ENCODE results near the gene L3MBTL1.

L3MBTL1 gene

DNA sequence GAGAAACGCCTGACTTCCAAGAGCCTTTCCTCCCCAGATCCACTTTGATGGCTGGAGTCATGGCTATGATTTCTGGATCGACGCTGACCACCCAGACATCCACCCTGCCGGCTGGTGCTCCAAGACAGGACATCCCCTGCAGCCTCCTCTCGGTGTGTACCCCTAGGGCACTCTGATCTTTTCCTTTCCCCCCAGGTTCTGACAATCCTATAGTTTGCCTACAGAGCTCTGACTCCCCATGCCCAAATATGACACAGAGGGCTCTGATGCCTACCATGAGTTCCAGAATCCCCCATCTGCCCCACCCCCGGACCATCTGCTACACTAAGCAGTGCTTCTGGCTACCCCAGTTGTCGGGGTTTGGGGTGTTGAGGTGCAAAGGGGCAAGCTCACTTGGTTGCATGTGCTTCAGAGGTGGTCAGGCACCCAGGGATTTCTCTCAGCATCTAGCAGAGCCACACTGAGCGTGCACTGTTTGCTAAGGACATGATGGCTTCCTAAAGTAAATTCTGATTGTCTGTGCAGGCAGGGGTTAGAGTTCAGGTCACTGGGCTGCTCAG is 27.4 kb downstream of the L3MBTL1 start:
- Mint-ChIP-seq H3K4me3 (no peak overlapping the region), H3K9me3 (no peaks in the 10 kb centered on the region), H3K36me3 (no peaks in the 10 kb centered on the region), H3K27me3 (peaks cover 3% of the 10 kb centered on the region), H3K27ac (no peak overlapping the region), H3K4me1 (no peaks in the 10 kb centered on the region)
- CTCF ChIA-PET: interaction anchor here (0.8 kb wide), 1 partner anchor 182 kb away, joined by 3 read pairs; no protein-coding TSS in a partner anchor
- DNase-seq: no peak

DNA sequence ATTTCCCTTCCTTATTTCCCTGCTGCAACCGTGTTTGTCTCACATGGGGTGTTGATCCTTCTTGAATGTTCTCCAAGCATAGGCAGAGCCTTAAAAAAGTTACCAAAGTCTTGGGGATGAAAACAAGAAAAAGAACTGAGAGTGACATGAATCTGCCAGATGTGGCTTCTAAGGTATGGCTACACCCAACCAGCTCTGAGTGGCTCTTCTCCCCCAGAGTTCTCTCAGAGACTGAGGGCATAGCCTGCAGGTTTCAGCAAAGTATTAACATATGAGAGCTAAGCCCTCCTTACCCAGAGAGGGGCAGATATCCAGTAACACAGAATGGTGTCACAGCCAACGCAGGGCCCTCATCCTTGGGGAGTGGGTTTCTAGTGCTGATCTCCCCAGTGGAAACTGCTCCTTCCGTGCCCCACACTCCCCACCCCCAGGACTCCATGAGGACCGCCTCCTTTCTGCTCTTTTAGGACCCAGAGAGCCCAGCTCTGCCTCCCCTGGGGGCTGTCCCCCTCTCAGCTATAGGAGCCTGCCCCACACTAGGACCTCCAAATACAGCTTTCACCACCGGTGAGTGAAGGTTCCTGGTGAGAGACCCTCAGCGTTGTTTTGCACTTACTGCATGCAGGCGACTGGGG is 28.0 kb downstream of the L3MBTL1 start:
- peaks cover 3% of the 10 kb centered on the region for H3K27me3 Mint-ChIP-seq
- H3K36me3 Mint-ChIP-seq: no peaks in the 10 kb centered on the region
- H3K27ac Mint-ChIP-seq: no peak overlapping the region
- no peaks in the 10 kb centered on the region for H3K4me1 Mint-ChIP-seq
- no peak overlapping the region for H3K4me3 Mint-ChIP-seq
- H3K9me3 Mint-ChIP-seq: no peaks in the 10 kb centered on the region
- CTCF ChIA-PET: interaction anchor here (1.5 kb wide), 1 partner anchor 47 kb away, joined by 3 read pairs; no protein-coding TSS in a partner anchor
- no peak for DNase-seq

DNA sequence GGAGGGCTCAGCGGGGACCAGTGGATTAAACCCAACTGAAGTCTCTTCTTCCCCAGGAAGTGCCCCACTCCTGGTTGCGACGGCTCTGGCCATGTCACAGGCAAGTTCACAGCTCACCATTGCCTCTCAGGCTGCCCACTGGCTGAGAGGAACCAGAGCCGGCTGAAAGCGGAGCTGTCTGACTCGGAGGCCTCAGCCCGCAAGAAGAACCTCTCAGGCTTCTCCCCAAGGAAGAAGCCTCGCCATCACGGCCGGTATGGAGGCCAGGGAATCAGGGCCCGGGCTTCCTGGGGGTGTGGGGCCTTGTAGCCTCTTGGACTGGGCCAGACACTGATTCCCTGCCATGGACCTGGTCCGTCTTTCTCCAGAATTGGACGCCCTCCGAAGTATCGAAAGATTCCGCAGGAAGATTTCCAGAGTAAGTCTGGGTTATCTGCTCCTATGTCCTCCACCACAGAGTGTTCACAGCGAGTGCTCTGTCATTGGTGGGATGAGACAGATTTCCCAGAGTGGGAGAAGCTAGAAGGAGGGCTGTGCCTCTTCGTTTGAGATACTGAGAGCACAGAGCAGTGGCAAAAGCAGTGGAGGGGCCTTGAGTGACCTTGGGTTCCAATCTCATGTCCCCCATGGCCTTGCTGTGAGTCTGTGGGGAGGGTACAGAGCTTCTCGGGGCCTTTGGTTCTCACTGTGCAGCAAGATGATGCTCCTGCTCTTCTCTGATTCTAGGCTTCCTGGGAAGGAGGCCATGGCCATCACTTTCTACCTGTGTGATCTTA is 28.7 kb downstream of the L3MBTL1 start:
- peaks cover 3% of the 10 kb centered on the region for H3K27me3 Mint-ChIP-seq
- no peaks in the 10 kb centered on the region for H3K4me1 Mint-ChIP-seq
- no peak overlapping the region for H3K4me3 Mint-ChIP-seq
- CTCF ChIA-PET: interaction anchor here (1.5 to 2.6 kb wide), 5 partner anchors 8 to 214 kb away, joined by 3 to 16 read pairs (median 6); no protein-coding TSS in a partner anchor
- no peak overlapping the region for H3K27ac Mint-ChIP-seq
- H3K36me3 Mint-ChIP-seq: no peaks in the 10 kb centered on the region
- no peak for DNase-seq
- H3K9me3 Mint-ChIP-seq: no peaks in the 10 kb centered on the region

DNA sequence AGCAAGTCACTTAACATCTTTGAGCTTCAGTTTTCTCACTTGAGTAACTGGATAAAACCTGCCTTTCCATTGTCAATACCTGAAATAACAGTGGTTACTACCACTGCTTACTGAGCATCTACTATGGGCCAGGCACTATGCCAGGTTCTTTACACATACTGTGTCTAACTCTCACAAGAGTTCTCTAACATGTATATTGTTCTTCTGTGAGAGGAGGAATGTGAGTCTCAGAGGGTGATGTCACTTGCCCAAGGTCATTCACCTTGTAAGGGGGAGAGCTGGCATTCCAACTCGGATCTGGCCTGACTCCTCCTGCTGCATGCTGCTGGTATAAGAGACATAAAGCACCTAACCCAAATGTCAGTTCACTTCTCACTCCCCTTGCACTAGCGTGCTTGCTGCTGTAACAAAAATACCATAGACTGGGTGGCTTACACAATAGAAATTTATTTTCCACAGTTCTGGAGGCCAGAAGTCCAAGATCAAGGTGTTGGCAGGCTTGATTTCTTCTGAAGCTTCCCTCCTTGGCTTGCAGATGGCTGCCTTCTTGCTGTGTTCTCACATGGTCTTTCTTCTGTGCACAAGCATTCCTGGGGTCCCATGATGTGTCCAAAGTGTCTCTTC is 29.4 kb downstream of the L3MBTL1 start:
- H3K27ac Mint-ChIP-seq: no peak overlapping the region
- no peaks in the 10 kb centered on the region for H3K36me3 Mint-ChIP-seq
- DNase-seq: no peak
- no peak overlapping the region for H3K4me3 Mint-ChIP-seq
- H3K9me3 Mint-ChIP-seq: no peaks in the 10 kb centered on the region
- H3K27me3 Mint-ChIP-seq: peaks cover 3% of the 10 kb centered on the region
- CTCF ChIA-PET: interaction anchor here (0.8 to 2.8 kb wide), 10 partner anchors 9 to 448 kb away, joined by 3 to 31 read pairs (median 6); no protein-coding TSS in a partner anchor
- H3K4me1 Mint-ChIP-seq: no peaks in the 10 kb centered on the region

DNA sequence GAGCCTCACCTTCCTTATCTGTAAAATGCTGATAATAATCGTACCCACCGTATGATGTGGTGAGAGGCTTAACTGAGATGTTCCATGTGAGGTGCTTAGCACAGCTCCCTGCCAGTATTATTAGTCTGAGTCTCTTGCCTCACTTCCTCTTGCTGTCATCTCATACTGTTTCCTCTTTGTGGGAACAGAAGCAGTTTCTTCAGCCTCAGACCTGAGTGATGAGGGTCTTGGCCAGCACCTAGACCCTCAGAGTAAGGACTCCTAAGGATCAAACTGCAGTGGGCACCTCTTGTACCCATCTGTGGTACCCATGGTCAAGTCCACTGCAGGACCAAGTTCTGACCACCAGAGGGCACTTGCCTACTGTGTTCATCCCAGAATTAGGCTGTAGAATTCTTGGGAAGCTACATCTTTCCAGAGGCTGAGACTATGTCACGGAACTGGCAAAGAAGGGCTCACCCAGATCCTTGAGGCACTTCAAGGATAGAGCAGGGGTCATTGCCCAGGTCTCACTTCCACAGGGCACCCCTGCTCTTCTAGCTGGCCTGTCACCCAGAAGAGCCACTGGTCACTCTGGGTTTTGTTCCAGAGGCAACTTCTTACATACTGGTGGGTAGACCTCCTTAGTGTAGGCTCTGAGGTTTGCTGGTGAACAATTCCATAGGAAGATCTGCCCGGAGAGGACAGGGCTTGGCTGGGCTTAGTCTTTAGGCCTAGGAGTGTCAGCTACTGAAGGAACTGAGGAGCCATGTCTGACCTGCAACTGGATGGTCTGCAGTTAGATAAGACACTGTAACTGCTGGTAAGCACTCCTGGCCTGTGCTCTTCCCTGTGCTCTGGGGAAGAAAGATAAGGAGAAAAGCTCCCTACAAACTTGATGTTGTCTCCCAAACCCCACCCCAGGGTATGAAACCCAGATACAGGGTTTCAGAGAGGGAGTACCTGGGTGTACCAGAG is 30.7 kb downstream of the L3MBTL1 start:
- Mint-ChIP-seq H3K9me3 (no peaks in the 10 kb centered on the region), H3K36me3 (no peaks in the 10 kb centered on the region), H3K4me3 (no peak overlapping the region), H3K27me3 (peaks cover 3% of the 10 kb centered on the region), H3K27ac (peak overlapping the region; percentile 12), H3K4me1 (no peaks in the 10 kb centered on the region)
- CTCF ChIA-PET: interaction anchor here (0.6 to 2.8 kb wide), 26 partner anchors 10 to 578 kb away, joined by 3 to 31 read pairs (median 4); no protein-coding TSS in a partner anchor
- DNase-seq: peak; percentile 63

DNA sequence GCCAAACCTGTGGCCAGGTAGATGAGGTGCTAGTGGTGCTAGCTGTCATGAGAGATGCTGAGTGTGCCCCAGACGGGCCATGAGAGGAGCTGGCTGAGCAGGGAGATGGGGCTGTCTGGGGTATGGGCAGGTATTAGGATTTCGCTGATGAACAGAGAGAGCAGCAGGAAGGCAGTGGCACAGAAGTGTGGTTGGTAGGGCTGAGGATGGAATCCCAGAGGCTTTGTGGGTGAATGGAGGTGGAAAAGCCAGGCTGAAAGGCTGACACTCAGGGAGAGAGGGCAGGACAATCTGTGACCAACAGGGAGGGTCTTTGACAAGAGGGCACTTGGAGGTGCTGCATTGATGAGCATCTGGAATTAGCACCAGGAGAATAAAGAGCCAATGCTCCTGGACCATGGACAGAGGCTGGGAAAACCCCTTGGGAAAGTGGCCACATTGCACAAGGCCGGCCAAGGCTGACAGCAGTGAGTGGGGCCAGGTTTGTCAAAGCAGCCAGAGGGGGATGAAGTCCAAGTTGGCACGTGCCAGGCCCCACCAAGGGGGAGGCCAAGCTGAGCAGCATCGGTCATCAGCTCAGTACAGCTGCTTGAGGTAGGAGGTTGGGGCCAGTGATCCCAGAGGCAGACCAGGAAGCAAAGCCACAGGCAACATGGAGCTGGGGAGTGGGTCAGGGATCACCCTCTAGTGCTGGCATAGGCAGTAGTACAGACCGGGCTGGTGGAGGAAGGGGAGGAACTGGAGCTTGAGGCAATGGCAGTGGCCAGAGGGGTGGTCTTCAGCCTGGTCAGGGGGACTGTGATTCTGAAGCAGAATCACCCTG is 31.6 kb downstream of the L3MBTL1 start:
- H3K27me3 Mint-ChIP-seq: peaks cover 3% of the 10 kb centered on the region
- H3K9me3 Mint-ChIP-seq: no peaks in the 10 kb centered on the region
- CTCF ChIA-PET: interaction anchor here (0.5 to 2.8 kb wide), 16 partner anchors 11 to 1171 kb away, joined by 3 to 31 read pairs (median 5); no protein-coding TSS in a partner anchor
- H3K27ac Mint-ChIP-seq: no peak overlapping the region
- DNase-seq: no peak
- no peaks in the 10 kb centered on the region for H3K36me3 Mint-ChIP-seq
- H3K4me1 Mint-ChIP-seq: no peaks in the 10 kb centered on the region
- H3K4me3 Mint-ChIP-seq: no peak overlapping the region

DNA sequence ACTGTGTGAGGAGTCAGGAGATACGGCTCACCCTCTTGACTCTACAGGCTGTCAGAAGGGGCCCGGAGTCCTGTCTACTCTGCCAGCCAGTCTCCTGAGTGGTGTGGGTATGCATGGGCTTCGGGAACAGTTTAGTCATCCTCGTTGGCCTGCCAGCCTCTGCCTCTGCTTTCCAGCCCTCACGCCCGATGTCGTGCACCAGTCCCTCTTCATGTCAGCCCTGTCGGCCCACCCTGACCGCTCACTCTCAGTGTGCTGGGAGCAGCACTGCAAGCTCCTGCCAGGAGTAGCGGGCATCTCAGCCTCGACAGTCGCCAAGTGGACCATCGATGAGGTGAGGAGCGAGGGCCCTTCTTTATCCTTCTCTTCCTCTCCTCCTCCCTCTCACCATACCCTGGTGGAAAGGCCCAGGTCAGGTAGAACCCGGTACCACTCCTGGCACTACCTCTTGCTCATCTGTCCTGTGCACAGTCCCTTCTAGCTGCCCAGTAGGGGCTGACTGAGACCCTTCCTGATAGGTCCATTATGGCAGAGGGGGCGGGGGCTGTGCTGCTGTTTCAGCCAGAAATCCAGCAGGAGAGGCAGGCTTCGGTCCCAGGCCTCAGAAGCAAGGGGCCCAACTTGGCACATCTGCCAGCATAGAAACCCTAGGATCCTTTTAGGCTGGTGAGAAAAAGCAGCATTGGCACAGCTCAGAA is 32.6 kb downstream of the L3MBTL1 start:
- no peaks in the 10 kb centered on the region for H3K4me1 Mint-ChIP-seq
- H3K27ac Mint-ChIP-seq: no peak overlapping the region
- CTCF ChIA-PET: interaction anchor here (1.0 to 2.8 kb wide), 6 partner anchors 8 to 551 kb away, joined by 3 to 31 read pairs (median 10); no protein-coding TSS in a partner anchor
- no peaks in the 10 kb centered on the region for H3K36me3 Mint-ChIP-seq
- DNase-seq: no peak
- H3K9me3 Mint-ChIP-seq: no peaks in the 10 kb centered on the region
- H3K27me3 Mint-ChIP-seq: peaks cover 3% of the 10 kb centered on the region
- H3K4me3 Mint-ChIP-seq: no peak overlapping the region

DNA sequence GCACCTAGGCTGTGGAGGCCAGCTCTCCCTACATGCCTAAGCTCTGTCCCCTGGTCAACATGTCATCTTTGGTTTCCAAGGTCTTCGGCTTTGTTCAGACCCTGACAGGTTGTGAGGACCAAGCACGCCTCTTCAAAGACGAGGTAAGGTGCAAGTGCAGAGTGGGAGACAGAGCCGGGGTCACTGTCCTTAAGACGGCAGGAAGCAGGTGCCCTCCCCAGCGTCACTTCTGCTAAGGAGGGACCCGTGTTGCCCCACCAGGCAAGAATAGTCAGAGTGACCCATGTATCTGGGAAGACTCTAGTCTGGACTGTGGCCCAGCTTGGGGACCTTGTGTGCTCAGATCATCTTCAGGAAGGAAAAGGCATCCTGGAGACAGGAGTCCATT is 33.2 kb downstream of the L3MBTL1 start:
- no peaks in the 10 kb centered on the region for H3K9me3 Mint-ChIP-seq
- no peaks in the 10 kb centered on the region for H3K4me1 Mint-ChIP-seq
- CTCF ChIA-PET: interaction anchor here (1.1 kb wide), 1 partner anchor 9 kb away, joined by 4 read pairs; no protein-coding TSS in a partner anchor
- H3K4me3 Mint-ChIP-seq: no peak overlapping the region
- no peak overlapping the region for H3K27ac Mint-ChIP-seq
- H3K27me3 Mint-ChIP-seq: peaks cover 3% of the 10 kb centered on the region
- no peaks in the 10 kb centered on the region for H3K36me3 Mint-ChIP-seq
- no peak for DNase-seq

DNA sequence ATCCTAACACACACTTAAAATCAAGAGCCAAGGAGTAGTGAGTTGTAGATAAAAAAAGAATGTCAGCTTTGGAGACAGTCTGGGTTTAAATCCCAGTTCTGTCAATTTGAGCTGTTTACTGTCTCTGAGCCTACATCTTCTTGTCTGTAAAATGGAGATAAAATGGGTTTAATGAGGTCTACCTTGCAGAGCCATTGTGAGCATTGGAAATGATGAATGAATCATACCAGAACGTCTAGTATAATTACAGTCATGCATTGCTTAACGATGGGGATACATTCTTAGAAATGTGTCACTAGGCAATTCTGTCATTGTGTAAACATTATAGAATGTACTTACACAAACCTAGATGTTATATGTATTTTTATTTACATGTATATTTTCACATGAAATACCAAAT is 33.7 kb downstream of the L3MBTL1 start:
- Mint-ChIP-seq H3K36me3 (no peaks in the 10 kb centered on the region), H3K4me3 (no peak overlapping the region), H3K27ac (no peak overlapping the region), H3K27me3 (peaks cover 3% of the 10 kb centered on the region), H3K4me1 (no peaks in the 10 kb centered on the region), H3K9me3 (no peaks in the 10 kb centered on the region)
- CTCF ChIA-PET: interaction anchor here (1.1 kb wide), 1 partner anchor 9 kb away, joined by 4 read pairs; no protein-coding TSS in a partner anchor
- DNase-seq: no peak

DNA sequence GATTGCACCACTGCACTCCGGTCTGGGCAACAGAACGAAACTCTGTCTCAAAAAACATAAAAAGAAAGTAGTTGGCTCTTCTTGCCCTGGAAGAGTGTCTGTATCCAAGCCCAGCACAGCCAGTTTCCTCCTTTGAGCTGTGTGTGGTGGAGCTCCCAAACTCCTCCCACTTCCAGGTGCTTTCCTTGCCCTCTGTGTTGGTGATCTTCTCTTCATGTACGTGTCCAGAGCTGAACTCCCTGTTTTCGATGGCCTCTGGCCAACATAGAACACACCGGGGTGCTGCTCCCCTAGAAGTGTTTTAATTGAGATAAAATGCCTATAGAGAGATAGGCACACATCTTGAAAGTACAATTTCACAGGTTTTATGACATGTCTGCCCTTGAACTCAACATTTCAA is 34.7 kb downstream of the L3MBTL1 start:
- no peak overlapping the region for H3K4me3 Mint-ChIP-seq
- CTCF ChIA-PET: no interaction called here
- no peak for DNase-seq
- H3K9me3 Mint-ChIP-seq: no peaks in the 10 kb centered on the region
- H3K27me3 Mint-ChIP-seq: peaks cover 3% of the 10 kb centered on the region
- H3K36me3 Mint-ChIP-seq: no peaks in the 10 kb centered on the region
- no peak overlapping the region for H3K27ac Mint-ChIP-seq
- H3K4me1 Mint-ChIP-seq: no peaks in the 10 kb centered on the region

DNA sequence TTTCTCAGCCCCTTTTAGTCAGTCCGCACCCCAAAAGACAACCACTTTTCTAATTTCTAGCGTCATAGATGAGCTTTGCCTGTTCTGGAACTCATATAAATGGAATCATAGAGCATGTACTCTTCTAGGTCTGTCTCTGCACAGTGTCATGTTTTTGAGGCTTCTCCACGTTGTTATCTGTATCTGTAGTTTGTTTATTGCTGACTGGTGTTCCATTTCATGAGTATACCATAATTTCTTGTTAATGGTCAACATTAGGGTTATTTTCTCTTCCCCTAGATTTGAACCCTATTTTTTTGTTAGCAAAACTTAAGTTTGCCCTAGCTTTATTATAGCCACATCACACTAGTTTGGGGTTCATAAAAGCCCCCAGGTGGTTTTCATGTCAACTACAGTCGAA is 35.2 kb downstream of the L3MBTL1 start:
- H3K27ac Mint-ChIP-seq: no peak overlapping the region
- H3K36me3 Mint-ChIP-seq: no peaks in the 10 kb centered on the region
- CTCF ChIA-PET: no interaction called here
- no peak overlapping the region for H3K4me3 Mint-ChIP-seq
- peaks cover 3% of the 10 kb centered on the region for H3K27me3 Mint-ChIP-seq
- peaks cover 3% of the 10 kb centered on the region for H3K9me3 Mint-ChIP-seq
- H3K4me1 Mint-ChIP-seq: no peaks in the 10 kb centered on the region
- DNase-seq: no peak

DNA sequence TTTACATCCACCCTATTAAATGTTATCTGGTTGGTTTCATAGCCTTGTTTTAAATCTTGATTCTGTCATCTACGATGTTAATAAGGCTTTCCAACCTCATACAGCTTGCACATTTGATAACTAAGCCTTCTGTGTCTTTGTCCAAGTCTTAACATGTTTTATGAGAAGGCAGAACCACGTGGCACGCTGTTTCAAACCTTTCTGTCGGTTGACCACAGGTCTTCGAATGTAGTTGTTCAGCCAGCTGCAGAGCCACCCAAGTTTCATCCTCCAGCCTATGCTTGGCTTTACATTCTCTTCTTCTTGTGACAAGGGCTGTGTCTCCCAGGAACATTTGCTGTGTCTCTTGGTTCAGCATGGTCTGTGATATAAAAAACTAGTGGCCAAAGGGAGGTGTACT is 35.6 kb downstream of the L3MBTL1 start:
- Mint-ChIP-seq H3K9me3 (peaks cover 3% of the 10 kb centered on the region), H3K27ac (no peak overlapping the region), H3K36me3 (no peaks in the 10 kb centered on the region), H3K4me1 (no peaks in the 10 kb centered on the region), H3K27me3 (peaks cover 3% of the 10 kb centered on the region), H3K4me3 (no peak overlapping the region)
- CTCF ChIA-PET: no interaction called here
- no peak for DNase-seq

Data from activated naive CD4-positive, alpha-beta T cell treated with anti-CD3 and anti-CD28 coated beads, Interleukin-2, amount 10 ng/mL, durations not matched to agents 7 days and 5 days (primary cell).